Measurements from ENCODE around the gene GANC. TPM values are rescaled to one million over a fixed set of nuclear protein-coding genes. Genes with fewer than 3 reads are reported as not detected.

The GANC gene
- total and polyA plus RNA-seq, 2 donors from 2014 or later = 11.3 to 40.4 TPM

GRCh38 chr15:42267286-42267685 is 5.7 kb upstream of the GANC start:
- H3K9ac ChIP-seq (ENCODE audit: low read length in 3 of 3) = no peak overlapping the region
- no peaks in the 10 kb centered on the region for H3K27me3 ChIP-seq (ENCODE audit: control insufficient read depth, insufficient read depth, low read length)
- no peaks in the 10 kb centered on the region for H3K9me3 ChIP-seq (ENCODE audit: control insufficient read depth in 2 of 3, insufficient read depth in 1 of 3, low read length in 3 of 3)
- FAIRE-seq (no peak), DNase-seq (no peak)
- H3K4me1 ChIP-seq (ENCODE audit: control insufficient read depth in 2 of 3, insufficient read depth in 2 of 3, low read depth in 1 of 3, low read length in 3 of 3) = peaks cover 0 to 4% (median 0%) of the 10 kb centered on the region in 3 donors
- TF ChIP-seq CTCF (IDR thresholded peaks at IDR 0.05; ENCODE audit: borderline replicate concordance, extremely low read depth, insufficient read depth) = no peak
- no peak overlapping the region for H3K4me3 ChIP-seq (ENCODE audit: low read length in 3 of 3)
- peaks cover 11 to 40% (median 14%) of the 10 kb centered on the region in 3 donors for H3K36me3 ChIP-seq (ENCODE audit: control insufficient read depth in 2 of 3, insufficient read depth in 3 of 3, low read length in 3 of 3)
- intact Hi-C loops (cut with DNase I) = no loop called here
- H3K27ac ChIP-seq (ENCODE audit: low read depth in 2 of 2, low read length in 2 of 2) = no peak overlapping the region

GRCh38 chr15:42270551-42270950 is 2.5 kb upstream of the GANC start:
- H3K9me3 ChIP-seq (ENCODE audit: control insufficient read depth in 2 of 3, insufficient read depth in 1 of 3, low read length in 3 of 3) = no peaks in the 10 kb centered on the region
- H3K4me3 ChIP-seq (ENCODE audit: low read length in 3 of 3) = no peak overlapping the region
- H3K27me3 ChIP-seq (ENCODE audit: control insufficient read depth, insufficient read depth, low read length) = no peaks in the 10 kb centered on the region
- no peak for DNase-seq
- FAIRE-seq = no peak
- H3K27ac ChIP-seq (ENCODE audit: low read depth in 2 of 2, low read length in 2 of 2) = no peak overlapping the region
- TF ChIP-seq CTCF (IDR thresholded peaks at IDR 0.05; ENCODE audit: borderline replicate concordance, extremely low read depth, insufficient read depth) = no peak
- H3K36me3 ChIP-seq (ENCODE audit: control insufficient read depth in 2 of 3, insufficient read depth in 3 of 3, low read length in 3 of 3) = peaks cover 2 to 17% (median 7%) of the 10 kb centered on the region in 3 donors
- H3K9ac ChIP-seq (ENCODE audit: low read length in 3 of 3) = no peak overlapping the region
- peaks cover 0 to 6% (median 2%) of the 10 kb centered on the region in 3 donors for H3K4me1 ChIP-seq (ENCODE audit: control insufficient read depth in 2 of 3, insufficient read depth in 2 of 3, low read depth in 1 of 3, low read length in 3 of 3)
- intact Hi-C loops (cut with DNase I) = no loop called here

- Histone ChIP-seq H3K36me3 (ENCODE audit: control insufficient read depth in 2 of 3, insufficient read depth in 3 of 3, low read length in 3 of 3) (peaks cover 2 to 13% (median 5%) of the 10 kb centered on the region in 3 donors), H3K4me1 (ENCODE audit: control insufficient read depth in 2 of 3, insufficient read depth in 2 of 3, low read depth in 1 of 3, low read length in 3 of 3) (peaks cover 0 to 7% (median 6%) of the 10 kb centered on the region in 3 donors), H3K4me3 (ENCODE audit: low read length in 3 of 3) (no peak overlapping the region), H3K9me3 (ENCODE audit: control insufficient read depth in 2 of 3, insufficient read depth in 1 of 3, low read length in 3 of 3) (no peaks in the 10 kb centered on the region), H3K27ac (ENCODE audit: low read depth in 2 of 2, low read length in 2 of 2) (no peak overlapping the region), H3K9ac (ENCODE audit: low read length in 3 of 3) (no peak overlapping the region), H3K27me3 (ENCODE audit: control insufficient read depth, insufficient read depth, low read length) (no peaks in the 10 kb centered on the region)
- FAIRE-seq = no peak
- intact Hi-C loops (cut with DNase I) = no loop called here
- no peak for DNase-seq
- no peak for TF ChIP-seq CTCF (IDR thresholded peaks at IDR 0.05; ENCODE audit: borderline replicate concordance, extremely low read depth, insufficient read depth)
These were observed 2.0 kb upstream of the GANC start for GRCh38 chr15:42270996-42271395.

Data from kidney (tissue), 14 donors.